Ureter (tissue), 1 donor: ENCODE results near the gene LRCOL1. TPM values are rescaled to one million over a fixed set of nuclear protein-coding genes. Genes with fewer than 3 reads are reported as not detected.

Source experiments
- DNase-seq: peaks from one replicate; pipeline ENCODE4 v3.0.0-alpha.2; 2020; ENCODE audit warnings: low spot score
- total RNA-seq: library from RNA; stranded (reverse); gene quantifications from one replicate; pipeline ENCODE4 v1.2.4, GENCODE V29; 2023
- donor health status: DM: yes; HTN: yes; CAD: no.

Gene LRCOL1
- total RNA-seq, 1 donor from 2014 or later, result not detected

DNA sequence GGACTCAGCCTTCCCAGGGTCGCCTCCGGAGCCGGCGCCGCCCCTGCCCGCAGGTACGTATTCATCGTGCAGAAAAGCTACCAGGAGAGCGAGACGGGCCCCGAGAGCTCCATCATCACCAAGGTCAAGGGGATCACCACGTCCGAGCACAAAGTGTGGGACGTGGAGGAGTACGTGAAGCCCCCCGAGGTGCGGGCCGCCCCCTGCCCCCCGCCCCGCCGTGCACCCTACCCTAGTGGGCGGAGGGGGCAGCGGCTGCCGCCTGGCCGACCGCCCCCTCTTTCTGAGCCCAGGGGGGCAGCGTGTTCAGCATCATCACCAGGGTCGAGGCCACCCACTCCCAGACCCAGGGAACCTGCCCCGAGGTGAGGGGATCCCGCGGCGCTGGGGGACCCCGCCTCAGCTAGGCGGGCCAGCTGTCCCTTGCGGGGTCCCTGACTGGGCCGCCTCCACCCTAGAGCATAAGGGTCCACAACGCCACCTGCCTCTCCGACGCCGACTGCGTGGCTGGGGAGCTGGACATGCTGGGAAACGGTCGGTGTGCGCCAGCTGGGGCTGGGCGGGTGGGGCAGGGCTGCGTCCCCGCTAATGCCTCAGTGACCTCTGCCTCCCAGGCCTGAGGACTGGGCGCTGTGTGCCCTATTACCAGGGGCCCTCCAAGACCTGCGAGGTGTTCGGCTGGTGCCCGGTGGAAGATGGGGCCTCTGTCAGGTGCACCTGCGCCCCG, 9.2 kb upstream of the LRCOL1 start:
- DNase-seq, result no peak

DNA sequence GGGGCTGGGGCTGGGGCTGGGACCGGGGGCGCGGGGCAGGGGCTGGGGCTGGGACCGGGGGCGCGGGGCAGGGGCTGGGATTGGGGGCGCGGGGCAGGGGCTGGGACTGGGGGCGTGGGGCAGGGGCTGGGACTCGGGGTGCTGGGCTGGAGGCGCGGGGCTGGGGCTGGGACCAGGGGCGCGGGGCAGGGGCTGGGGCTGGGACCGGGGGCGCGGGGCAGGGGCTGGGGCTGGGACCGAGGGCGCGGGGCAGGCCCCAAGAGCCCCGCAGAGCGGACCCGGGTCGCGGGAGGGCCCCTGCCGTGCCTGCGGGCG, 8.6 kb upstream of the LRCOL1 start:
- DNase-seq, result no peak

DNA sequence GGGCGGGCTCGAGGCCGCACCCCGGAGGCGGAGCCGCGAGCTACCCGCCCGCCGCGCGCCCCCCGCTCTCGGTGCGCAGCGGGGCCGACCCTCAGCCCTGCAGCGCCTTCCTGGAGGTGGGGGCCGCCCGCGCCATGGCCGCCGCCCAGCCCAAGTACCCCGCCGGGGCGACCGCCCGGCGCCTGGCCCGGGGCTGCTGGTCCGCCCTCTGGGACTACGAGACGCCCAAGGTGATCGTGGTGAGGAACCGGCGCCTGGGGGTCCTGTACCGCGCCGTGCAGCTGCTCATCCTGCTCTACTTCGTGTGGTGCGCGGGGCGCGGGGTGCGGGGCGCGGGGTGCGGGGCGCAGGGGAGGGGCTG, 8.3 kb upstream of the LRCOL1 start, which contains the start of gene P2RX2:
P2RX2 (plus strand) TSS at position 94 of the 361 bp plus-strand sequence; CDS start at position 135, 41 bp downstream.
- no peak for DNase-seq

DNA sequence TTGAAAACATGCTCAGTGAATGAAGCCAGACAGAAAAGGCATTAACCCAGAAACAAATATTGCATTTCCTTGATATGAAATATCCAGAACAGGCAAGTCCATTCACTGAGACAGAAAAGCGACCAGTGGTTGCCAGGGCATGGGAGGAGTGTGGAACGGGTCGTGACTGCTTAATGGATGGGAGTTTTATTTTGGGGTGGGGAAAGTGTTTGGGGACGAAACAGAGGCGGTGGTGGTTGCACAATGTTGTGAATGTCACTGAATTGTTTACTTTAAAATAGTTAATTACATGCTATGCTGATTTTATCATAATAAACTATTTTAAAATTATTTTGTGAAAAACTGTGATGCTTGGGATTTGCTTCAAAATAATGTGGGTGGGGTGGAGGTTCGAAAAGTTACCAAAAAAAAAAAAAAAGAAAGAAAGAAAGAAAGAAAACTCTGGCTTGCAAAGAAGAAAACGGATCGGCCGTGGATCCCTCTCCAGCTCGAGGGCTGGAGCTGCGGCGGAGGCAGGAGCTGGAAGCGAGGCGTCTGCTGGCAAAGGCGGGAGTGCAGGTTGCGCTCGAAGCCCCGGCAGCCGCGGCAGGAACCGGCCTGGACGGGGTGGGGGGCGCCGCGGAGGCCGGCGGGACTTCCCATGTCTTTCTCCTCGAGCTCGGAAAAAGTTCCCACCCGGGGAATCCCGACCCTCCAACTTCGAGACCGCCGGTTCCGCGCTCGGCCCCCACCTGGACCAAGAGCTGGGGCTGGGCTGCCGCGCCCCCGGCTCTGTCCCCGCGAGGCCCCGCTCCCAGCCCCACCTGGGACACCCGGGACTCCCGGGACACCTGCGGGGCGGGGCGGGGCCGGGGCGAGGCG, 7.7 kb upstream of the LRCOL1 start:
- DNase-seq, result no peak

DNA sequence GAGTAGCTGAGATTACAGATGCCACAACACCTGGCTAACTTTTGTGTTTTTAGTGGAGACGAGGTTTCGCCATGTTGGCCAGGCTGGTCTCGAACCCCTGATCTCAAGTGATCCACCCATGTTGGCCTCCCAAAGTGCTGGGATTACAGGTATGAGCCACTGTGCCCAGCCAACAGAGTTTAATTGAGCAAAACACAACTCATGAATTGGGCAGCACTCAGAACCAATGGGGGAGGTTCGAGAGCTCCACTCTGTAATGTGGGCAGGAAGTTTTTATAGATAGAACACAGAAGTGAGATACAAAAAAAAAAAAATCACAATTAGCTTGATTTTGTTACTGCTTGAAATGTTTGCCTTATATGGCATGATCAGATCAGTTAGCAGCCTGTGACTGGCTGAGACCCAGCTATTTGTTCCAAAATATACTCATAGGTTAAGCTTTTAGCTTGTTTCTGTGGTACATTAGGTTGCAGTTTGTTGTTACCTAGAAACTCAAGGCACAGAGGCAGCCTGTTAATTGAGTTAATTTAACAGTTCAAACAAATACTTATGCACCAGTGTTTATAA, 6.8 kb upstream of the LRCOL1 start:
- no peak for DNase-seq

DNA sequence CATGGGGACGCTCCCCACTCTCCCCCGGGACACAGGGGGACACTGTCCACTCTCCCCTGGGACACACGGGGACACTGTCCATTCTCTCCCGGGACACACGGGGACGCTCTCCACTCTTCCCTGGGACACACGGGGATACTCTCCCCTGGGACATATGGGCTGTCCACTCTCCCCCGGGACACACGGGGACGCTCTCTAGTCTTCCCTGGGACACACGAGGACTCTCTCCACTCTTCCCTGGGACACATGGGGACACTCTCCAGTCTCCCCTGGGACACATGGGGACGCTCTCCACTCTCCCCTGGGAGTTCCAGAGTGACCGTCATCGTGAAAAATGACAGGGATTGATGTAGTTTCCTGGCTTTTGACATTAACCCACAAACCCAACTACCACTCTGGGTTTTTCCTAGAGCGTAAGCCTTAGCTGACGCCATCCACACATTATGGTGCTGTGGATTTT, 5.2 kb upstream of the LRCOL1 start:
- DNase-seq, result no peak

DNA sequence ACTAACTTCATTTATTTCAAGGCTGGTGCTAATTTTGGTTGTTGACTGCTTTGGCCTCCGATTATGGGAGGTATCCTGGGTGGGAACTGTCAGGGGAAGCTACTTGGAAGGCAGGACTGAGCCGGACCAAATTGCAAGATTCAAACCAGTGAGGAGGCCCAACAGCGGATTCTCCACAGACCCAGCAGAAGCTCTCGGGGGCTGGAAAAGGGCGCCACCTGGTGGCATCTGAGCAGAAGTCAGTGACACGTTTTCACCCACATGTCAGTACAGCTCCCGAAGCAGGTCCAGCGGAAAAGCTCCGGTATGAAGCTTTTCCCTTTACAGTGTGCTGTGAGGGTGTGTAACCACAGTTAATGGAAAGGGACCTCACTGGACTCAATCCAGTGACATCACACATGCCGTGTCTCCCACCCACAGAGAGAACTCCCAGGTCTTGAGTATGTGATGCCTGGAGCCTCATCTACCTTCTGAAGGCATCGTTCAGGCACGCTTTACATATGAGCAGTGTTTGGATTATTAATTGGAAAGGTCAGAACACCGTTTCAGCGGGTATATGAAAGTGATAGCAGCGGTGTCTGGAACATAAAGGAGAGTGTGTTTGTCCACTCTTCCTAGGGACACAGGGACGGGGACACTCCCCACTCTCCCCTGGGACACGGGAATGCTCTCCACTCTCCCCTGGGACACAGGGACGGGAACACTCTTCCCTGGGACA, 4.6 kb upstream of the LRCOL1 start:
- peak; percentile 79 for DNase-seq

DNA sequence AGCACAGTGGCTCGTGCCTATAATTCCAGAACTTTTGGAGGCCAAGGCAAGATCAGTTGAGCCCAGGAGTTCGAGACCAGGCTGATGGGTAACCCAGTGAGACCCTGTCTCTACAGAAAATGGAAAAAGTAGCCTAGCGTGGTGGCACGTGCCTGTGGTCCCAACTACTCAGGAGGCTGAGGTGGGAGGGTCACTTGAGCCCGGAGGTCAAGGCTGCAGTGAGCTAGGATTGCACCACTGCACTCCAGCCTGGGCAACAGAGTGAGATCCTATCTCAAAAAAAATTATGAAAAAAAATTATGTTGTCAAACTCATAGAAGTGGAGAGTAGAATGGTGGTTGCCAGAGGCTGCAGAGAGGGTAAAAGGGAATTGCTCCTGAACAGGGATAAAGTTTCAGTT, 3.6 kb upstream of the LRCOL1 start:
- no peak for DNase-seq

DNA sequence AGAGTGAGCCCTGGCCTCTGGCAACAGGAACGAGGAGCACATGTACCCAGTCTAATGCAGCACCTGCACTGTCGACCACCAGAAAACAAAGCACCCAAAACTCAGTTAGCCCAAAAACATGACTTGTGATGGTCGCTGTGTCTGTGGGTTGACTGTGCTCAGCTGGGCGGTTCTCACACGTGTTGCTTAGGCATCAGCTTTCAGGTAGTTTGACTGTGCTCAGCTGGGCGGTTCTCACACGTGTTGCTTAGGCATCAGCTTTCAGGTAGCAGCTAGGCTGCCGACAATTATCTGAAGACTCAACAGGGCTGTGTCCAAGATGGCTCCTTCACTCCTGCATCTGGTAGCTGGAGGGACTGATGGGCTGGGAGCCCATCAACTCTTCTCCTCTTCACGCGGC, 1.2 kb upstream of the LRCOL1 start:
- no peak for DNase-seq

DNA sequence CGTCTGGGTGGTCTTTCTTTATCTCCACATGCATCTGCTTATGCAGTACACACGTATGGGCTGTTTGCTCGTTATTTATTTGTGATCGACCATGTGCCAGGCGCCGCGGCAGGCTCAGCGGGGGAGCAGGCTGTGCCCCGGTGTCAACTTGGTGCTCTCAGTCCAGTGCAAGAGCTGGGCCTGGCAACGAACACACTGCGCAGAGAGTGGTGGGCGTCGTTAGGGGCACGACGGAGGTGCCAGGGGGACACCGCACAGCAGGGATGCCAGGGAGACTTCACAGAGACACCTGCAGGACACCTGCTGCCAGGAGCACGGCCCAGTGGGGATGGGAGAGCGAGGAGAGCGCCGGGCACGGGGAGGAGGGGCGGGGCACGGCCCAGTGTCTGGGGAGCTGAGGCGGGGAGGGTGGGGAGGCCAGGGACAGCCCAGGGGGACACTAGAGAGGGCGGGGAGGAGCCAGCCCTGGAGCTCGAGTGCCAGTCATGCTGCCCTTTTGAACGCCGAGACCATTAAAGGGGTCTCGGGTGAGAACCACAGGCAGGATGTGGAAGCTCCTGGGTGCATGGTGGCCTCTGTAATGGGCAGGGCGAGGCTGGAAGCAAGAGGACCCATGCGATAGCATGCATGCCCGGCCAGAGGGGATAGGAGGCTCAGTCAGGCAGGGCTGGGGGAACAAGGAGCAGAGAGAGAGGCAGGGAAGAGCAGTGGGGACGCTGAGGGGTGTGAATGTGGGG, 652 bp upstream of the LRCOL1 start:
- DNase-seq, result no peak

DNA sequence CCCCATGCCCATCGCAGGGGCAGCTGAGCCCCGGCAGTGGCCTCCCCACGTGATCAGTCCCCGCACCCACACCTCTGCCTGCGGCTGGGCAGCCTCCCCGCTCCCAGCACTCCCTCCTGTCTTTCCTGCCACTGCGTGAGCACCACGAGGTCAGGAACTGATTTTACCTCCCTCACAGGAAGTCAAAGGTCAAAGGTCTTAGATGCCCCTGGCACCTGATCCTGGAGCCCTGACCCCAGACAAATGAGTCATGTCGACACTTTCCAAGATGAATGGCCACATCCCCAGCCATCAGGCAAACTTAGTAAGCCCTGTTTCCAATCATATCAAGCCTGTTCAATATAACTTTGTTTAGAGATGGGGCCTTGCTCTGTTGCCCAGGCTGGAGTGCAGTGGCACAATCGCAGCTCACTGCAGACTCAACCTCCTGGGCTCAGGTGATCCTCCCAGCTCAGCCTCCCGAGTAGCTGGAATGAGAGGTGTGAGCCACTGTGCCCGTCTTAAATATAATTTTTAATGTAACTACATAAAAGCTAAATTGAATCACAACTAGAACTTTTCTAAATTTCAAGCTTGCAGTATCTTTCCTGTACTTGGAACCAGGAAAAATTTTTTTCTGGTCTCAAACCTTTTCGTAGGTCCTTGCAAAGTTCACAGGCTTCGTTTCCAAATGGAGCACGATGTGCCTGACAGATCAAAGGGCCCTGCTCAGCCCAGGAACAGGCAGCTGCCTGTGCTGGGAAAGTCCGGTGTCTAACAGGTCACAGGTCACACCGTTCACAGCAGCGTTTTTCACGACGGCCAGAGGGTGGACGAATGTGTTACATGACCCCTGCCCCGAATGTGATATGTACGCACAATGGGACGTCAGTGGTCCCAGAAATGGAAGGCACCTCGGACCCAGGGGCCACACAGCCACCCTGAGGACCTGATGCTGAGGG, 1.9 kb downstream of the LRCOL1 start:
- no peak for DNase-seq

DNA sequence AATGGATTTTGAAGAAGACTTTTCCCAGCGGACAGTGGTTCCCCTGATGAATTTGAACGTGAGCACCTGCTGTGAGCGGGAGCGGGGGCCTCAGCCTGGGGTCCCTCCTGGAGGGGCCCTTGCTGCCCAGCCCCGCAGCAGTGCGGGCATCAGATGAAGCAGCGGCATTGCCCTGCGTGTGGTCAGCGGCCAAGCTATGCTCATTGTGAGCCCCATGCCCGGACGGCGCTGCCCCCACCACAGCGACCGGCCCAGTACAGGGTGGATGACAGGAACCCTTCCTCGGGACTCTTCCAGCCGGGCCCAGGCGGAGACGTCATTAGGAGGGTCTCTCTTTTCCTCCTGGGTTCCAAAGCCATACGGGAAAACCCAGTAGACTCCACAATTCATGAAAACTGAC, 3.5 kb downstream of the LRCOL1 start:
- no peak for DNase-seq

DNA sequence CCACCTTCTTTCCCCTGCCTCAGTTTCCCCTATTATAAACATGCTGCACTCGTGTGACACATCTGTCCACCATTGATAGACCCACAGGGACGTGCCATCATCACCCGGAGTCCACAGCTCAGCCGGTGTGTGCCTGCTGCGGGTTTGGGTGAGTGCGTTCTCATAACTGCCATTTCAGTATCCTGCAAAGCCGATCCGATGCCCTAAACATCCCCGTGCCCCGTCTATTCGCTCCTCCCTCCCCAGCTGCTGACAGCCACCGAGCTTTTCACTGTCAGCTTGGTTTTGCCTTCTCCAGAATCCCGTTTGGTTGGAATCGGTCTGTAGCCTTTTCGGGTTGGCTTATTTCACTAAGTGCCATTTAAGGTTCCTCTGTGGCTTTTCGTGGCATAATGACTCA, 3.9 kb downstream of the LRCOL1 start:
- DNase-seq, result no peak

DNA sequence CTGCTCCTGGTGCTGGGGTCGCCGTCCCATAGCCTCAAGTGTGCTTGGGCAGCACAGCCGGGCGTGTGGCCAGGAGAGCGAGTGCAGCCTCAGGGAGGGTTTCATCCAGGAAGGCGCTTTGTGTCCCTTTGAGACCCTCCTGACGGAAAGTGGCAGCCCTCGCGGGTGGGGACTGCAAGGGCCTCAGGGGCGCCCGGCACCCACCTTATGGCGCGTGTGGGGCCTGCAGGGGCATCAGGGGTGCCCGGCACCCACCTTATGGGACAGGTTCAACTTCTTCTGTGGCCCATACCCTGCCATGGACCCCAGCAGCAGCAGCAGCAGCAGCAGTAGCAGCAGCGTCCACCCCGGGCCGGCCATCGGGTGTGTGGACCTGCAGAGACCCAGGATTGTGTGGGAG, 4.5 kb downstream of the LRCOL1 start:
- DNase-seq, result no peak

DNA sequence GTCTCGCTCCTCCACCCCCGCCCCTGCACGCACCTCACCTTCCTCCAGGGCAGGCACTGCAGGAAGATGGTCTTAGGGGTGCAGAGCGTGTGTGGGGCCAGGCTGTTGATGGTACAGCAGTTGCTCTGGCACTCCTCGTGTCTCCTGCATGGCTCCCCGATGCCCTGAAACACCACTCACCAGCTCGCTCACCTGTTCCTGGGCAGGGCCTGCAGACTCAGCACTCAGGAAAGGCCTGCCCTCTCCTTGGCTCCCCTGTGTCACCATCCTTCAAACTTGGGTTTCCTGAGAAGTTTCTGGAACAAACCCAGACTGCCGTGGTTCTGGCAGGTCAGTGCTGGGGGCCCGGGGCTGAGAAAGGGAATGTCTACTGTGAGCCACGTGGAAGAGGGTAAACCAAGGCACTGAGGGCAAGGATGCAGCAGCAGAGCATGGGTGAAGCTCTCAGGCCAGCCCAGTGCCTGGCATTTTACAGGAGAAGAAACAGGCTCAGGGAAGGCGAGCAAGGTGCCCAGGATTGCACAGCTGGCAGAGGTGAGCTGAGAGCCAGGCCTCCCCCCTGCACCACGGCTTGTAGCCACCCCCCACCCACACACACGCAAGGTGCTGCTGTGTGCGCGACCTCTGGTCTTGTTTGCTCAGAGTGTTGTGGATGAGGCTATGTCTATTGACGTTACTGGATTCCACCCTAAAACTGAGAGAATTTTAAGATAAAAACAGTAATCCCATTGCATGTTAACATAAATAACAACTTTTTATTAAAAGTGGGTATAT, 5.5 kb downstream of the LRCOL1 start:
- DNase-seq, result no peak

DNA sequence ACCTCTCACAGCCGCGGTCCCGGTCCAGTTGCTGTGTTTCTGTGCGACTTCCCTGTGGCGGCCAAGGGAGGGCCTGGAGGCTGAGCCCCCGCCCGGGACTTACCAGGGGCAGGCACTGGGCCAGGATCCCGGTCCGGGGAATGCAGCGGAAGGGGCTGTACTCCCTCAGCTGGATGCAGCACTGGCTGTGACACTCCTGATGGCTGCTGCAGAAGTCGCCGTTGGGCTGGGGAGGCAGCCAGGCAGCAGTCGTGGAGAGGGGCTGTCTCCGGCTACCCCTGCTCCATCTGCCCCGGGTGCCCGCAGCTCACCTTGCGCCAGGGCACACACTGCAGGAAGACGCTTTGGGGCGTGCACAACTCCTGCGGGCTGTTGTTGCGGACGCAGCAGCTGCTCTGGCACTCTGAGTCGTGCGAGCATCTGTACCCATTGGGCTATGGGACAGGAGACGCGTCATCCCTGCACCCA, 6.2 kb downstream of the LRCOL1 start:
- DNase-seq, result no peak

DNA sequence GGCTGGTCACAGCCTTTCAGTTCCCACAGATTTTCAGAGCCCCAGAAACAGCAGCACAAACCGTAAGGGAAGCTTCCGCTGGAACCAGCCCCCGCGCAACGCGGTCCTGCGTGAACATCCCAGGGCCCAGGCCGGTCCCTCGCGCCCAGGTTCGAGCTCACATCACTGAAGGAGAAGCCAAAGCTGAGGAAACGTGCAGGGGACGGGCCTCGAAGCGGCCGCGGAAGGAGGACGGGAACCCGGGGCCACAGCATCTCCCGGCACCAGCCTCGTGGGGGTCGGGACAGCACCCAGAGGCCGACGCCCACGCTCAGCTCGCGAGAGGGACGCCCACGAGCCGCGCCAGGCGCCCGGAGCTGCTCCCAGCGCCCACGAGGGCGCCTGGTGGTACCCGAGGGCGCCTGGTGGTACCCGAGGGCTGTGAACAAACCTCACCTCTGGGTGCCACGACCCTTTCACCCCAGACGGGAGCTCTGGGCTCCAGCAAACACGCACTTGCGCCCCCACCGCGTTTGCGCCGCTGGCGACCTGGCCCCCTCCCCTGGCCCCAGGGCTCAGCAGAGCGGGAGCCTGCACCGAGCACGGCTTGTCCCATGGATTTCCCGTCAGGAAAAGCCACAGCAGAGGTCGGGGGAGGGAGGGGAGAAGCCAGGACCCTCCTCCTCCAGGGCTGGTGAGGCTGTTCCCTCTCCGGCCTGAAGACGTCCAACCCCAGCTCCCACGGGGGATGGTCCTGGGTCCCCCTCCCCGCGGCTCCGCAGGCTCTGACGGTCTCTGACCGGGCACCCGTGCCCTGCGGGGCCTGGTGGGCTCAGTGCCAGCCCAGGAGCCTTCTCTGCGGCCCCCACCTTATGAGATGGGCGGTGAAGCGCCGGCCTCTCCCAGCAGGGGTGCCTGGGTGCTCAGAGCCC, 6.9 kb downstream of the LRCOL1 start:
- DNase-seq, result no peak

DNA sequence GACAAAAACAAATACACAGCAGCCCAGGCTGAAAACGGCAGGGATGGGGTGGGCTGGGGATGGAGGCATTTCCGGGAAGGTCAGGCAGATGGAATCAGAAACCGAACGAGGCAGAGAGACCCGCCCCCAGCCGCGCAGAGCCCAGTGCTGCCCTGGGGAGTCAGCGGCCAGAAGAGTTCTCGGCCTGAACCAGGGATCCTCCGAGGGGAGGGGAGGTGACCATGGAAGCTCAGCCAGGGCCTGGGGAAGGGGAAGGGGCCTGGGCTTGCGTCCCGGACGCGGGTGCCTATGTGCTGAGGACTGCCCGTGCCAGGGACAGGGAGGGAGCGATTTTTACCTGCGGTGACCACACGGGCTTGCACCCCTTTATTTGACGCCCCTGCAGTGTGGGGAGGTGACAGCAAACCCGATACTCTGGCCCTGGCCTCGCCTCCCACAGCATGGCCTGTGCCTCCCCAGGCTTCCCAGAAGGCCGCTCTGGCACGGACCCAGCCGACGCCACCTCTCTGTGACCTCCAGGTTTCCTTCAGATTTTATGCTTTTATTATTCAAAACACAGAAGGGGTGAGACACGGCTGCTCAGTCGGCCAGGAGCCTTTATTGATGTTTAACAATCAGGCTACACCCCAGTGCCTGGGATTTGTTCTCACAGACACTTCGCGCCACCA, 7.7 kb downstream of the LRCOL1 start:
- no peak for DNase-seq
